Measurements from ENCODE around the gene SETBP1.

The SETBP1 gene

GRCh38 chr18:44841752-44842587 lies 161.3 kb downstream of the SETBP1 start:
- no peak for DNase-seq (ENCODE audit: low read depth in 2 of 2)

- no peak for DNase-seq (ENCODE audit: low read depth in 2 of 2)
Observed at GRCh38 chr18:44842588-44843412, 162.1 kb downstream of the SETBP1 start.

DNA sequence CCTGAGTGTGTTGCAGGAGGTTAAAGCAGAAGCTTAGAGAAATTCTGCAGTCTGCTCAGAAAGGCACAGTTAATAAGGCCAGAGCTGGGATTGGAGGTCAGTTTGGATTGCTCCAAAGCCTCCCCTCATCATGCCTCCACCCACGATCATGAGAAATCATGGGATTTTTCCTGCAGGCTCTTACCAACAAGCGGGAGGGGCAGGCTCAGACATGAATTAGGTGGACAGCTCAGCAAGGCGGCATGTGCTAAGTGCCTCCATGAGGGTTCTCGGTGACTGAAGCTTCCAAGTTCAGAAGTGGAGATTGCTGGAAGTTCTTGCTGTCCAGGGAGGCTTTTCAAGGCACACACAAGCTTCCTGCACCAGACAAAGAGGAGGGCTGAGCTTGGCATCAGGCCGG lies 163.8 kb downstream of the SETBP1 start:
- DNase-seq (ENCODE audit: low read depth in 2 of 2) = no peak

DNA sequence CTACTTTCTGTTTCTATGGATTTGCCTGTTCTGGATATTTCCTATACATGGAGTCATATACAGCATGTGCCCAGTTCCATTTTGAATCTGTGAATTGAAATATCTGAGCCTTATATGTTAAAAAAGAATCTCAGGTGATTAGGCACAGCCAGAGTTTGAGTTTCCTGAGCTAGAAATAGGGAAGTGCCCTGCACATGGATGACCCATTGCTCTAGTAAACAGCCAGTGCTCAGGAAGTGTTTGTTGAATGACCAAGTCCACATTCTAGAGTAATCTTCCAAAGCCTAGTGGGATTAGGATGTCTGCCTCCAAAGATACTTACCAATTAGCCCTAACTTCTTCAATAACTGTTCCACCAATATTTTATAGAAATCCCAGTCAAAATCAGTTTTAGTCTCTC lies 165.8 kb downstream of the SETBP1 start:
- DNase-seq (ENCODE audit: low read depth in 2 of 2) = no peak

DNA sequence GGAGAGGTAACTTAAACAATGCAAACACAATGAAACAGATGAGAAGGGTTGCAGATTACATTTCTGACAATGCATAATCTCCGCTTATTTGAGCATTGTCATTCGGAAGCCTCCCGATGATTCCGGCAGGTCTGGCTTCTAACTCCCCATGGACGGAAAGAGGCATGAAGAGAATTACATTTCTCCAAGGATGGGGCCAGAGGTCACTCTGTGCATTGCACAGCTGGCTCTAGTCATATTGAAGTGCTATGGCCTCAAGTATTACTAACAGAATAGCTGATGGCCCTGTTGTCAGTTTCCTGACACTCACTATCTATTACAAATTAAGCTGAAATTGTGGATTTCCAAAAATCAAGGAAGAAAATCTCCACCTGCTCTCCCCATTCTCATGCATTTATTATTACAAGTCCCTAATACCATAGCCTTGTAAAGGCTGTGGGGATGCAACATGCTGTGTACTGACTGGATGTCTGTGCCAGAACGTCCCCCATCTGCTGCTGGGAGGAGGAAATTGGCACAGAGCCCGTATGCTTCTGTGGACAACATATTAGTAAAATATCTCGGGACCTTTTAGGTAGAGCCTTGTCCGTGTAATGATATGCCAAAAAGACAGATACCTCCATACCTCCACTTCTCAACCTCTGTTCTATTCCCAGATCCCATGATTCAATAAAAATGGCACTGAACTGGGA lies 168.1 kb downstream of the SETBP1 start:
- no peak for DNase-seq (ENCODE audit: low read depth in 2 of 2)

- no peak for DNase-seq (ENCODE audit: low read depth in 2 of 2)
Observed at GRCh38 chr18:44849361-44849760, 168.7 kb downstream of the SETBP1 start.

- no peak for DNase-seq (ENCODE audit: low read depth in 2 of 2)
Observed at GRCh38 chr18:44850001-44850400, 169.3 kb downstream of the SETBP1 start.

GRCh38 chr18:44851856-44852621 lies 171.4 kb downstream of the SETBP1 start:
- DNase-seq (ENCODE audit: low read depth in 2 of 2) = no peak

GRCh38 chr18:44852818-44853217 lies 172.1 kb downstream of the SETBP1 start:
- no peak for DNase-seq (ENCODE audit: low read depth in 2 of 2)

- no peak for DNase-seq (ENCODE audit: low read depth in 2 of 2)
Observed at GRCh38 chr18:44853430-44853829, 172.7 kb downstream of the SETBP1 start.

DNA sequence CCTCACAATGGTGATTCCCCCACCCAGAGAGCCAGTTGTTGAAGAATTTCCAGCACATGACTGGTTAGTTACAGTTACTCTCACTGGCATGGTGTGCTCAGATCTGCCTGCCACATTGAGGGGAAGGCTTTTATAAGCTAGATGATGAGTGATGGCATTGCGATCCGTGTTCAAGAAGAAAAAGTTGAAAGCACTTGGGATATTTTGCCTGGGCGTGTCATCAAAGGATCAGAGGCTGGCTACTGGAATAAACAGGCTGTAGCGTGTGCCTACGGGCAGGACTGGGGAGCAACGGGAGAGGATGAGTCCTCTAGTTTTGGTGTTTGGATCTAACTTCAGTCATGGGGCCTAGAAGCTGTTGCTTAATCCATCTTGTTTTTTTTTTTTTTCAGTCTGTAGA lies 175.0 kb downstream of the SETBP1 start:
- no peak for DNase-seq (ENCODE audit: low read depth in 2 of 2)

GRCh38 chr18:44856157-44856556 lies 175.5 kb downstream of the SETBP1 start:
- DNase-seq (ENCODE audit: low read depth in 2 of 2) = no peak

DNA sequence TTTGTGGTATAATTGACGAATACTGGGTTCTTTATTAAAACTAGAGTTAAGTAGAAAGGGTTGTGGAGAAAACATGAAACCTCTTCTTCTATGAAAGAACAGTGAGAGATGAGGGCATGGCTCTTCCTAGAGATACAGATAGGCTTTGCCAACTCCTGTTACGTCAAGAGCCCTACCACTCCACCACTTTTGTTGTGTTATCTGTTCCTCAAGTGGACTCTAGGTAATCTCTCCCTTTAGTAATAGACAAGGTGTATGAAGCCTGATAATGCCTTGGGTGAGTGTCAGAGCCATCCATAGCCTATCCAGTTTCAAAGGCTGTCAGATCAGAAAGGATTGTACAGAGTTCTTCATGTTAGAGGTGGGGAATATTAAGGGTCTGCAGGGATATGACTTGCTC lies 176.4 kb downstream of the SETBP1 start:
- DNase-seq (ENCODE audit: low read depth in 2 of 2) = no peak

DNA sequence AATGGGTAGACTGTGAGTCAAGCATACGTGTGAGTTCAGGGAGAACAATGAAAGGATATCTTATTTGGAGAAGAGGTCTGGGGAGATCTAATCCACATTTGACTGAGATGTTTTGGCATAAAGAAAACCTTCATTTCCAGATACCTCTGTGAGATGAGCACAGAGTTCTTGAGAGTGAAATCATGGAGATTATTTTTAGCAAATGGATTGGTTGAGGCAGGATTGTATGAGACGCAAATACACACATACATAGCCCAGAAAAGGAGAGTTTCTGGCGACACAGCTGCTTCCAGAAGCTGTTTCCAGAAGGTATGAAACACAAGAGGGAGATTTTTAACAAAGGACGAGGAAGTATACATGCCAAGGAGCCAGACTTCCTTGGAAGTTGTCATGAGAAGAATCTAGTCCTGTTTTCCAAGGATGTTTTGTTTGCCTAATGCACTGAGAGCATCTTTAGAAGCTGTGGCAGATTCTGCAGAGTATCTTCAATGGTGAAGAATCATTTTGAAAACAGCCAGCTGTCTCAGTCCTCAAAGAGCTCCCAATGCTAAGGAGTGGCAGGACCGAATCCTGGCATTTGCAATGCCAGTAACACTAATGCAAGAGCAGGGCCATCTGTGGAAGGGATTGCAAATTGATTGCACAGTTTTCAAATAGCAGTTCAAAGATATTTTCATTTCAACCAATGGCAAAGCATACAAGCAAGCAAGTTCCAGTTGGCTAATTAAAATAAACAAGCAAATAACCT lies 177.2 kb downstream of the SETBP1 start:
- DNase-seq (ENCODE audit: low read depth in 2 of 2) = no peak

- DNase-seq (ENCODE audit: low read depth in 2 of 2) = no peak
Observed at GRCh38 chr18:44859263-44859662, 178.6 kb downstream of the SETBP1 start.

GRCh38 chr18:44859751-44860439 lies 179.2 kb downstream of the SETBP1 start:
- no peak for DNase-seq (ENCODE audit: low read depth in 2 of 2)

DNA sequence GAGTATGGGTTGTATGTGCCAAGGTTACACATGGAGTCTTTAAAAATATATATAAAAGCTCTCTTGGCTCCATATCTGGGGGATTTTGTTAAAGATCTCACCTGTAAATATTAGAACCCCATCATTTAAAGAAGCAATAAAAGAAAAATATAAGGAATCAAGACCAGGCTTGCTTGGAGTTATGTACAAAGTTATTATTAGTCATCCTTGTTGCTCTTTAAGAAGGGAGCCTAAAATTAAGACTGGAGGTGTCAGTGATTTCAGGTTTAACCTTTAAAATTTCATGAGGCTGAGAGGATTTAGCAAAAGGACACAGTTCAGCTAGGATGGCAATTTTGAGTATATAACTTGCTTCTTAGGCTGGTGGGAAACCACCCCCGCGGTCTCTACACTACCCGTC lies 181.4 kb downstream of the SETBP1 start:
- no peak for DNase-seq (ENCODE audit: low read depth in 2 of 2)

DNA sequence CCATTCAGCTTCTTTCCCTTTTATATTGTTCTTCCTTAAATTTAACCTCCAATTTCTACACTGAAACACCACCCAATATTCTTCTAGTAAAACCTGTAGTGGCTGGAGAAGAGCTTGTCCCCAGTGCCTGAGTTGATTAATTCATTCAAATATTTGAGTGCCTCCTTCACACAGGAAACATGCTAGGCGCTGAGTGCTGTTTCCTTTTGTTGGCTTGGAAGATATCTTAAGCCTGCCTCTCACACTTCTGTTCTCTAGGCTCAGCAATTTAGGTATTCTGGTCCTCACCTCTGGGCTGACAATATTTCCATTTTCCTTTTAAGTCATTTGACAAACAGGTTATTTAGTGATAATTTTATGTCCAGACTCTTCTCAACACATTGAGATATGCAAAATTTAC lies 185.4 kb downstream of the SETBP1 start:
- no peak for DNase-seq (ENCODE audit: low read depth in 2 of 2)

DNA sequence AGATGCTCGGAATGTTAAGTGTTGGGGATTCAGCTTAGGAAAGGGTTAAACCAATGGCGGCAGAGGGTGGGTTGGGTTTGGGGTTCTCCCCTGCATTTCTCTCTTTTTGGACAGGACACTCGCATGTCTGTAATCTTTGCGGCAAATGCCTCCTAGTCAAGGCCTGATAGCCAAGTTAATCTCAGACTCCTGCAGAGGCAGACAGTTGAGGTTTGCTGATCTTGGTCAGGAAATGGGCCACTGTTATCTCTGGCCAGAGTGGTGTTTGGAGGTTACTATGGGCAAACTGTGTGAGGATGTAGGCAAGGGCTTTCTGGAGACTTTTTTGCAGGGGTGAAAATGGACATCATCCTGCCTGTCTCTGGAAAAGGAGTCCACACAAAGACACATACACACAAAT lies 188.8 kb downstream of the SETBP1 start:
- no peak for DNase-seq (ENCODE audit: low read depth in 2 of 2)
